Fibroblast of pulmonary artery (primary cell): Measurements from ENCODE around the gene TNS3.
"Not testable (repeated sequence)": the region's sequence is repeated elsewhere in the genome, so short reads cannot be mapped to it uniquely, and the experiment has no call there.

Source experiments
- DNase-seq: peaks from one replicate; pipeline ENCODE4 v3.0.0-alpha.2; 2010; ENCODE audit warnings: low read depth
- H3K4me3 ChIP-seq: replicated peaks from 2 replicates; pipeline ENCODE4 v1.5.1; 2011; ENCODE audit warnings: low read depth, mild to moderate bottlenecking, control low read depth, low read length, moderate library complexity
- TF ChIP-seq, protein P1 (sequence below): IDR thresholded peaks from 2 replicates; pipeline ENCODE4 v1.5.1; 2011; ENCODE audit warnings: mild to moderate bottlenecking, control low read depth, low read length, inconsistent platforms; ENCODE audit errors: missing control alignments

The TNS3 gene

GRCh38 chr7:47610506-47611044 lies 28.7 kb upstream of the TNS3 start:
- no peak overlapping the region for H3K4me3 ChIP-seq
- DNase-seq, result peak; percentile 75
- TF ChIP-seq, protein P1, sequence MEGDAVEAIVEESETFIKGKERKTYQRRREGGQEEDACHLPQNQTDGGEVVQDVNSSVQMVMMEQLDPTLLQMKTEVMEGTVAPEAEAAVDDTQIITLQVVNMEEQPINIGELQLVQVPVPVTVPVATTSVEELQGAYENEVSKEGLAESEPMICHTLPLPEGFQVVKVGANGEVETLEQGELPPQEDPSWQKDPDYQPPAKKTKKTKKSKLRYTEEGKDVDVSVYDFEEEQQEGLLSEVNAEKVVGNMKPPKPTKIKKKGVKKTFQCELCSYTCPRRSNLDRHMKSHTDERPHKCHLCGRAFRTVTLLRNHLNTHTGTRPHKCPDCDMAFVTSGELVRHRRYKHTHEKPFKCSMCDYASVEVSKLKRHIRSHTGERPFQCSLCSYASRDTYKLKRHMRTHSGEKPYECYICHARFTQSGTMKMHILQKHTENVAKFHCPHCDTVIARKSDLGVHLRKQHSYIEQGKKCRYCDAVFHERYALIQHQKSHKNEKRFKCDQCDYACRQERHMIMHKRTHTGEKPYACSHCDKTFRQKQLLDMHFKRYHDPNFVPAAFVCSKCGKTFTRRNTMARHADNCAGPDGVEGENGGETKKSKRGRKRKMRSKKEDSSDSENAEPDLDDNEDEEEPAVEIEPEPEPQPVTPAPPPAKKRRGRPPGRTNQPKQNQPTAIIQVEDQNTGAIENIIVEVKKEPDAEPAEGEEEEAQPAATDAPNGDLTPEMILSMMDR, result no peak

- TF ChIP-seq, protein P1, result no peak
- H3K4me3 ChIP-seq, result no peak overlapping the region
- DNase-seq, result peak; percentile 71
These were observed 28.0 kb upstream of the TNS3 start for GRCh38 chr7:47609803-47610452.

DNA sequence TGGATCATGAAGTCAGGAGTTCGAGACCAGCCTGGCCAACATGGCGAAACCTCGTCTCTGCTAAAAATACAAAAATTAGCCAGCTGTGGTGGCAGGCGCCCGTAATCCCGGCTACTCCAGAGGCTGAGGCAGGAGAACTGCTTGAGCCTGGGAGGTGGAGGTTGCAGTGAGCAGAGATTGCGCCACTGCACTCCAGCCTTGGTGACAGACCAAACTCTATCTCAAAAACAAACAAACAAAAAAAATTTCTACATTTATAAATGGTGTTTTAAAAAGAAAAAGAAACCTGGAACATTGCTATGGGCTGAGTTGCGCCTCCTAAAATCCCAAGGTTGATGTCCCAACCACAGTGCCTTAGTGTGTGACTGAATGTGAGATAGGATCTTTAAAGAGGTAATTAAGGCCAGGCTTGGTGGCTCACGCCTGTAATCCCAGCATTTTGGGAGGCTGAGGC lies 24.7 kb upstream of the TNS3 start:
- H3K4me3 ChIP-seq, result not testable (repeated sequence)
- DNase-seq, result peak; percentile 38

- no peak for DNase-seq
- H3K4me3 ChIP-seq, result no peak overlapping the region
- TF ChIP-seq, protein P1, result no peak
These were observed 24.1 kb upstream of the TNS3 start for GRCh38 chr7:47605816-47606575.

- DNase-seq, result no peak
- H3K4me3 ChIP-seq, result no peak overlapping the region
- TF ChIP-seq, protein P1, result no peak
These were observed 22.6 kb upstream of the TNS3 start for GRCh38 chr7:47604496-47604890.

DNA sequence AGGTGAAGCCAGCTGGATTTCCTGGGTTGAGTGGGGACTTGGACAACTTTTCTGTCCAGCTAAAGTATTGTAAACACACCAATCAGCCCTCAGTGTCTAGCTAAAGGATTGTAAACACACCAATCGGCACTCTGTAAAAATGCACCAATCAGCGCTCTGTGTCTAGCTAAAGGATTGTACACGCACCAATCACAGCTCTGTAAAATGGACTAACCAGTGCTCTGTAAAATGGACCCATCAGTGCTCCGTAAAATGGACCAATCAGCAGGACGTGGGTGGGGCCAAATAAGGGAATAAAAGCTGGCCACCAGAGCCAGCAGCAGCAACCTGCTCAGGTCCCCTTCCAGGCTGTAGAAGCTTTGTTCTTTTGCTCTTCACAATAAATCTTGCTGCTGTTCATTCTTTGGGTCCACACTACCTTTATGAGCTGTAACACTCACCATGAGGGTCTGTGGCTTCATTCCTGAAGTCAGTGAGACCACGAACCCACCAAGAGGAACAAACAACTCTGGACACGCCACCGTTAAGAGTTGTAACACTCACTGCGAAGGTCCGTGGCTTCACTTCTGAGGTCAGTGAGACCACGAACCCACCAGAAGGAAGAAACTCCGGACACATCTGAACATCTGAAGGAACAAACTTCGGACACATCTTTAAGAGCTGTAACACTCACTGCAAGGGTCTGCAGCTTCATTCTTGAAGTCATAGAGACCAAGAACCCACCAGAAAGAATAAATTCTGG lies 21.8 kb upstream of the TNS3 start:
- H3K4me3 ChIP-seq, DNase-seq: not testable (repeated sequence)

GRCh38 chr7:47602272-47603004 lies 20.5 kb upstream of the TNS3 start:
- no peak overlapping the region for H3K4me3 ChIP-seq
- DNase-seq, result no peak
- TF ChIP-seq, protein P1, result no peak
